ENCODE data around the gene SFRP4. TPM values are rescaled to one million over a fixed set of nuclear protein-coding genes. Genes with fewer than 3 reads are reported as not detected.
"Not testable (repeated sequence)": the region's sequence is repeated elsewhere in the genome, so short reads cannot be mapped to it uniquely, and the experiment has no call there.

The SFRP4 gene
- not detected for polyA plus RNA-seq (ENCODE audit: low read depth in 6 of 6)

DNA sequence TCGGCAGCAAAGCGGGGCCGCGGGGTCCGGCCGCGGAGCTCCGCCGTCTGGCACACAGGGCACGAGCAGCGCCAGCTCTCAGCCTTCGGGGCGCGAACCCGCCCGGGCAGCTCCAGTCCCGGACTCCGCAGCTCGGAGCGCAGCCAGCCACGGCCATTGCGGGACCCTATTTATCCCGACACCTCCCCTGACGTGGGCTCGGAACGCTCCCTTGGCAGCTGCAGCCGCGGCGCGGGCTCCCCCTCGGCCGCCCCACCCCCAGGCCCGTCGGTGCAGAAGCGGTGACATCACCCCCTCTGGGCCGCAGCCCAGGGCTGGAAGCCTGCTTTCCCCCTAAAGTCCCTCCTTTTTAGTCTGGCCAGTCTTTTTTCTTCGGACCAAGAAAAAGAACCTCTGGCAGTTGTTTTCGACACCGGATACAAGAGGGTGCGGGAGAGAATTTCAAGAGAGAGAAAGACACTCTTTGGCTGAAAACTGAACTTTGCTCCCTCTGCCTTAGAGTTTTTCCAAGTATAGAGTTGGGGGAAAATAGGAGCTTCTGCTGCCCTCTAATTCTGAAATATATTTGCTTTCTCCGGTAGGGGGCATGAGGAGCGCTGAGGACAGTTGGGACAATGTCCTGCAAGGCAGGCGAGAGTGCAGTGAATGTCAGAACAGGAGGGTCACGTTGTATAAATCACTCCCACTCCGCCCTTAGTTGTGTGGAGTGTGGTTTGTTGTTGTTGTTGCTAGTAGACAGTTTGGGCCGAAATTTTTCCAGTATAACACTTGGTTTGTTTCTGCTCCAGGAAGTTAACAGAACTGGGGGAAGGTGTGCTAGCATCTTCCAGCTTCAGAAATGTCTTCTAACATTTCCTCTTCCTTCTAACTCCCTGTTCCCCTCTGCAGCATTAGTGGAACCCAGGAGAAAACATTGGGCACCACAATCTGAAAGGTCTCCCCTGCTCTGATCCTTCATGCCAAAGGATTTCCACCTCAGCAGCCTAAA is at the start of gene SFRP4:
Gene SFRP4, minus strand, starts transcription at position 145 of the 988 bp plus-strand sequence. CDS start 280 bp downstream, outside the sequence.
- H3K4me1 Mint-ChIP-seq = peaks cover 19 to 30% (median 28%) of the 10 kb centered on the region in 3 donors
- H3K27me3 Mint-ChIP-seq = peaks cover 57 to 80% (median 69%) of the 10 kb centered on the region in 3 donors
- DNase-seq (peak; percentile 14), ATAC-seq (ENCODE audit: low read depth in 2 of 2) (no peak)
- peak within 1 kb of the TSS; percentile 17 to 77 (median 52) for H3K4me3 Mint-ChIP-seq
- H3K36me3 Mint-ChIP-seq = no peaks in the 10 kb centered on the region
- peak within 1 kb of the TSS in 1 of 6 donors; percentile 19 for H3K27ac Mint-ChIP-seq
- no peaks in the 10 kb centered on the region for H3K9me3 Mint-ChIP-seq

DNA sequence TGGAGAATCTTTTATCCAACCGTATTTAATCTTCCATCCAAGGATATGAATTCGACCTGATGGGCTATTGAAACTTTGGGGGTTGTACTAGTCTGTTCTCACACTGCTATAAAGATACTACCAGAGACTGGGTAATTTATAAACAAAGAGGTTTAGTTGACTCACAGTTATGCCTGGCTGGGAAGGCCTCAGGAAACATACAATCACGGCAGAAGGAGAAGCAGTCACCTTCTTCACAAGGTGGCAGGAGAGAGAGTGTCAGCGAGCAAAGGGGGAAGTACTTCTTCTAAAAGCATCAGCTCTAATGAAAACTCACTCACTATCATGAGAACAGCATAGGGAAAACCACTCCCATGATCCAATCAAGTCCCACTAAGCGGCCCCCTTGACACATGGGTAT is 47.6 kb upstream of the SFRP4 start:
- no peak overlapping the region for H3K4me3 Mint-ChIP-seq
- H3K27ac Mint-ChIP-seq = no peak overlapping the region
- H3K27me3 Mint-ChIP-seq = no peaks in the 10 kb centered on the region
- ATAC-seq (ENCODE audit: low read depth in 2 of 2) (no peak), DNase-seq (no peak)
- H3K4me1 Mint-ChIP-seq = no peaks in the 10 kb centered on the region
- no peaks in the 10 kb centered on the region for H3K9me3 Mint-ChIP-seq
- no peaks in the 10 kb centered on the region for H3K36me3 Mint-ChIP-seq

DNA sequence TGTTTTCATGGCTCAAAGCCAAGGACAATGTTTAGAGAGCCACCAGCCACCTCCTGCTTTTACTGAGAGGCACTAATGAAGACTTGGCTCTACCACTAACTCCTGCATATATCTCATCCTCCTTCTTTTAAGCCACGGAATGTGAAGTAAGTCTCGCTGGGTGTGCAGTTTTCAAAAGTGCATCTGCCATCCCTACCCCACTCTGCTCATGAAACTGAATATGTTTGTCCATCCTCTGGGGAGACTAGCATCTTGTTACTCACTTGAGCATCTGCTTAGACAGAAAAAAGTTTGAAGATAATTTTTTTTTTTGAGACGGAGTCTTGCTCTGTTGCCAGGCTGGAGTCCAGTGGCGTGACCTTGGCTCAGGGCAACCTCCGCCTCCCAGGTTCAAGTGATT is 44.6 kb upstream of the SFRP4 start:
- H3K27ac Mint-ChIP-seq = no peak overlapping the region
- ATAC-seq (ENCODE audit: low read depth in 2 of 2) (no peak), DNase-seq (no peak)
- no peaks in the 10 kb centered on the region for H3K27me3 Mint-ChIP-seq
- no peaks in the 10 kb centered on the region for H3K4me1 Mint-ChIP-seq
- no peak overlapping the region for H3K4me3 Mint-ChIP-seq
- H3K9me3 Mint-ChIP-seq = no peaks in the 10 kb centered on the region
- H3K36me3 Mint-ChIP-seq = no peaks in the 10 kb centered on the region

DNA sequence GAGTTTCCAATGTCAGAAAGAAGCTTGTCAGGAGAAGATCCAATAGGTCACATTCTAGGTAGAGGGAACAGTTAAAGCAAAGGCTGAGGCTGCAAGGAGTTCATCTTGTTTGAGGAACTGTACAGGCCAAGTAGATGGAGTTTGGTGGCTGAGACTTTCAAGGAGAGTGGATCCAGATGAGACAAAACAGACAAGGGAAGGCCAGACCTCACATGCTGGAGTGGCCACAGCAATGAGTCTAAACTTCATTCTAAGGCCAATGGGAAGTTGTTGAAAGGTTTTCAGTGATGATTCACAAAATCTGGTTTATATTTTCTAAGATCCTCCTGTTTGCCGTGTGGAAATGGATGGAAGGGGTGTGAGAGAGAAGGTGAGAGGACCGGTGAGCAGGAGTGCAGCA is 43.9 kb upstream of the SFRP4 start:
- Mint-ChIP-seq H3K36me3 (no peaks in the 10 kb centered on the region), H3K9me3 (peaks cover 0 to 4% (median 0%) of the 10 kb centered on the region in 7 donors), H3K4me1 (peaks cover 0 to 4% (median 0%) of the 10 kb centered on the region in 3 donors), H3K27ac (no peak overlapping the region), H3K27me3 (no peaks in the 10 kb centered on the region), H3K4me3 (no peak overlapping the region)
- DNase-seq = no peak
- ATAC-seq (ENCODE audit: low read depth in 2 of 2) = no peak

DNA sequence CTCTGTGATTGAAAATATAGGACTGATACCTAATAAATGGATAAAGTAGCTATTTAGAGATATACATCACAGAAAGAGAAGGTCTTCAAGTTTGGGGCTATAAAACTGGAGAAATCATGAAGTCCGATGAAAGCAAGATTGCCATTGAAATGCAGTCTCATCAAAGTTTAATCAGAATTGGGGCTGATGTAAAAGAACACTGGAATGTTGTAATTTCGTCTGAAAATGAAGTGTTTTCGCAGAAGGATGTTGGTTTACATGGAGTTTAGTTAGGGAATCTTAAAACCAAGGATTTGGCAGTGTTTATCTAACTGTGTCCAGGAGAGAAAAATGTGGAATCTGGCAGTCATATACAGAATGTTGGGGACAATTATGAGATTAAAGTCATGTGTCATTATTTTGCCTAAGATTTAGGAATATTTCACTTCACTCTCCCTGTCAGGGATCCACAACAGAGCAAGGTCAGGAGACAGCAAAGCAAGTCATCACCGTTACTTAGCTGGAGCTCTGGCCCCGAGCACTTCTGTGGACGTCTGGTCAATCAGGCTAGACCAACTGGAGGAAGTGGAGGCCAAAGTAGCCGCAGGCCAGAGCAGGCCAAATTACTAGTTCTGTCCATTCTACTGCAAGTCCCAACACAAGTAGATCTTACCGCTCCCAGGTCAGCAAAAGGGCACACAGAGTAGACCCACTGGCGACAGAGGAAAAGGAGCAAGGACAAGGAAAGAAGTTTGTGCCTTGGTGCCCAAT is 40.8 kb upstream of the SFRP4 start:
- ATAC-seq (ENCODE audit: low read depth in 2 of 2) (no peak), DNase-seq (no peak)
- peaks cover 0 to 4% (median 0%) of the 10 kb centered on the region in 3 donors for H3K4me1 Mint-ChIP-seq
- H3K36me3 Mint-ChIP-seq = no peaks in the 10 kb centered on the region
- no peak overlapping the region for H3K4me3 Mint-ChIP-seq
- H3K9me3 Mint-ChIP-seq = peaks cover 0 to 4% (median 0%) of the 10 kb centered on the region in 7 donors
- no peaks in the 10 kb centered on the region for H3K27me3 Mint-ChIP-seq
- H3K27ac Mint-ChIP-seq = no peak overlapping the region

DNA sequence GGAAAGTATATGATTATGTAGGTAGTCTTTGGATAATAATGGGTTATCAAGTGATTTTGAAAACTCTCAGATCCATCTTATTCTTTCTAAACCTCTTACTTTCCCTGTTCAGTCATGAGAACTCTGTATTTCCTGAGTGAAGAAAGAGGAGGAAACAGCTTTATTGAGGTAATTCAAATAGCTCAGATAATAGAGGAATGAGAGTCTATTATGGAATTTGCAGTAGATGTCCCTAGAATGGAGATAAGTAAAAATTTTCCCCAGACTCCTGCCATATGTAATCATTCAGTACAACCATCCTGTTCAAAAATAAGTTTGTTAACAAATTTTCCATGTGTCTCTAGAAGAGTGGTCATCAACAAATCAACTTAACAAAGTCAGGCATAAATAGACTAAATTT is 40.2 kb upstream of the SFRP4 start:
- no peaks in the 10 kb centered on the region for H3K27me3 Mint-ChIP-seq
- no peak overlapping the region for H3K27ac Mint-ChIP-seq
- peaks cover 0 to 4% (median 0%) of the 10 kb centered on the region in 3 donors for H3K4me1 Mint-ChIP-seq
- ATAC-seq (ENCODE audit: low read depth in 2 of 2) (no peak), DNase-seq (no peak)
- H3K36me3 Mint-ChIP-seq = no peaks in the 10 kb centered on the region
- H3K4me3 Mint-ChIP-seq = no peak overlapping the region
- H3K9me3 Mint-ChIP-seq = peaks cover 0 to 4% (median 0%) of the 10 kb centered on the region in 7 donors

DNA sequence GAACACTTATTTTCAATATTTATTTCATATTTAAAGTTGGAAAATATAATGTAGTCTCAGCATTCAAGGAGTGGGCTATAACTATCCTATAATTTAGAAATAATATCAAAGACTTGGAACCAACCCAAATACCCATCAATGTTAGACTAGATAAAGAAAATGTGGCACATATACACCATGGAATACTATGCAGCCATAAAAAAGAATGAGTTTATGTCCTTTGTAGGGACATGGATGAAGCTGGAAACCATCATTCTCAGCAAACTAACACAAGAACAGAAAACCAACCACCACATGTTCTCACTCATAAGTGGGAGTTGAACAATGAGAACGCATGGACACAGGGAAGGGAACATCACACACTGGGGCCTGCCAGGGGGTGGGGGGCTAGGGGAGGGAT is 37.6 kb upstream of the SFRP4 start:
- H3K27me3 Mint-ChIP-seq; ATAC-seq (ENCODE audit: low read depth in 2 of 2); H3K9me3 Mint-ChIP-seq: not testable (repeated sequence)

DNA sequence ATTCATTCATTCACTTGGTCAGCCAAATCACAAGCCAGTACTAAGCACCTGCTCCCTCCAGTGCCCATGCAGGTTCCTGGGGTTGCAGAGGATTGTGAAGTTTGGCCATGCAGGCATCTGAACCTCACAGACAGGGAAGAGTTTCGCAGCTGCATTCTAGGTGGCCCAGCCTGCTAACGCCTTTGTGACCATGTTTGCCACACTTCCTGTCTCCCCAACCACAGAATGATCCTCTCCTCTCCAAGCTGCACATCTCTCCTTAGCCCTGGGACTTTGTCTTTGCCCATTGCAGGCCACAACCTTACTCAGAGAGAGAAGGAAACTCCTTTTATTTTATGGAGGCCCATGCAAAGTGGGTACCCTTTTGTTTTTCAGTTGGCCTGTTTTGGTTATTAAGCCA is 35.6 kb upstream of the SFRP4 start:
- ATAC-seq (ENCODE audit: low read depth in 2 of 2) (no peak), DNase-seq (no peak)
- peaks cover 0 to 4% (median 0%) of the 10 kb centered on the region in 7 donors for H3K9me3 Mint-ChIP-seq
- no peak overlapping the region for H3K27ac Mint-ChIP-seq
- no peak overlapping the region for H3K4me3 Mint-ChIP-seq
- H3K4me1 Mint-ChIP-seq = peaks cover 0 to 4% (median 0%) of the 10 kb centered on the region in 3 donors
- no peaks in the 10 kb centered on the region for H3K36me3 Mint-ChIP-seq
- no peaks in the 10 kb centered on the region for H3K27me3 Mint-ChIP-seq

More for the DNA sequence above, 37.6 kb upstream of the SFRP4 start:
- not testable (repeated sequence) for H3K27ac Mint-ChIP-seq, H3K36me3 Mint-ChIP-seq, H3K4me3 Mint-ChIP-seq, H3K4me1 Mint-ChIP-seq, DNase-seq

DNA sequence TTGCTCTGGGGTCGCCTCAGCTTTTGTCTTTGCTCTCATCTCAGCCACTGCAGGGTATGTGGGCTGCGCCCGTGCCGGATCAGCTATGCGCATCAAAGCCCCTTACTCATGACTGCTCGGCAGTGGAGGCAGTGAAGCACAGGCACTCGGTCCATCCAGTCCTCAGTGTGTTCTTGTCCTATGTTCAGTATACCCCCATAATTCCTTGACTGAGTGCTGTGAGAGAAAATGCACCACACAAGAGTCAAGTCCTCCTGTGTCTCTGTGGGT is 31.3 kb upstream of the SFRP4 start:
- Mint-ChIP-seq H3K27ac (no peak overlapping the region), H3K36me3 (no peaks in the 10 kb centered on the region), H3K4me1 (no peaks in the 10 kb centered on the region), H3K27me3 (no peaks in the 10 kb centered on the region), H3K4me3 (no peak overlapping the region), H3K9me3 (peaks cover 0 to 3% (median 0%) of the 10 kb centered on the region in 7 donors)
- ATAC-seq (ENCODE audit: low read depth in 2 of 2) (no peak), DNase-seq (no peak)

DNA sequence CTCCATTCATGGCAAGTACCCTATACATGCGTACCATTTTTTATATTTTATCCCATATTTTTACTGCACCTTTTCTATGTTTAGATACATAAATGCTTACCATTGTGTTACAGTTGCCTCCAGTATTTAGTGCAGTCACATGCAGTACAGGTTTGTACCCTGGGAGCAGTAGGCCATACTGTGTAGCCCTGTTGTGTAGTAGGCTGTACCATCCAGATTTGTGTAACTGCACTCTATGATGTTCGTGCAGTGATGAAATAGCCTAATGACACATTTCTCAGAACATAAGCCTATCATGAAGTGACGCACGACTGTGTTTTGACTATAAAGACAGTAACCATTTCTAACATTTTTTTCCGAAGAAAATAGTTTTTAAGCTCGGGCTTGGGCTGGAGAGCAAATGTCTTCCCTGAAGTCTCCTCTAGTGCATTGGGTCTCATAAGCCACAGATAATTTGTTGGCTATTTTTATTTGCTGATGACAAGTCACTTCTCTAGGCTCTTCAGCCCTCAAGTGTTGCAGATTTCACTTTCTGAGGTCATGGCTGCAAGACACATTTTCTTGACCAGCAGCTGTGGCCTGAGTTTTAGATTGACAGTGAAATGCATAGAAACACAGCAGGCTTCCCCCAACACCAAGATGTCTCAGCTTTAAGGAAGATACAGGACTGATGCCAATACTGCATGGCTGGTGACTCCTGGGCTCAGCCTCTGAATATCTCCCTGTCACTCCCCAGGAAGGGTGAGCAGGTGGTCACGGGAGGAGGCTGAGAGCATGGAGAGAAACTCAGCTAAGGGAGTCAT is 30.7 kb upstream of the SFRP4 start:
- no peaks in the 10 kb centered on the region for H3K27me3 Mint-ChIP-seq
- DNase-seq = no peak

DNA sequence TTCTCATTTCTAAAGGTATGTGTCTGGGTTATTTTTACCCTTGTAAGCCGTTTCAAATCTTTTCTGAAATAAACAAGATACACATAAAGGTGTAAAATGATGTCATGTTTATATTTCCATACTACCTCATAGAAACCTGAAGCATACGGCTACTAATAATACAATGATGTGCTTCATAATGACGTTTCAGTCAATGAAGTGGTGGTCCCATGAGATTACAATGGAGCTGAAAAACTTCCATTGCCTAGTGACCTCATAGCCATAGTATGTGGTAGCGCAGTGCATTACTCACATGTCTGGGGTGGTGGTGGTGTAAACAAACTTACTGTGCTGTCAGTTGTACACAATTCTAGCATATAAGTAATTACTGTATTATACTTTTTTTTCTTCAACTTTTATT is 28.7 kb upstream of the SFRP4 start:
- no peak overlapping the region for H3K4me3 Mint-ChIP-seq
- DNase-seq = no peak
- H3K36me3 Mint-ChIP-seq = no peaks in the 10 kb centered on the region
- H3K27ac Mint-ChIP-seq = no peak overlapping the region
- peaks cover 0 to 3% (median 0%) of the 10 kb centered on the region in 7 donors for H3K9me3 Mint-ChIP-seq
- no peaks in the 10 kb centered on the region for H3K4me1 Mint-ChIP-seq
- no peak for ATAC-seq (ENCODE audit: low read depth in 2 of 2)
- H3K27me3 Mint-ChIP-seq = no peaks in the 10 kb centered on the region

More for the DNA sequence above, 30.7 kb upstream of the SFRP4 start:
- Mint-ChIP-seq H3K9me3 (peaks cover 0 to 3% (median 0%) of the 10 kb centered on the region in 7 donors), H3K27ac (no peak overlapping the region), H3K4me1 (no peaks in the 10 kb centered on the region), H3K4me3 (no peak overlapping the region), H3K36me3 (no peaks in the 10 kb centered on the region)
- no peak for ATAC-seq (ENCODE audit: low read depth in 2 of 2)

DNA sequence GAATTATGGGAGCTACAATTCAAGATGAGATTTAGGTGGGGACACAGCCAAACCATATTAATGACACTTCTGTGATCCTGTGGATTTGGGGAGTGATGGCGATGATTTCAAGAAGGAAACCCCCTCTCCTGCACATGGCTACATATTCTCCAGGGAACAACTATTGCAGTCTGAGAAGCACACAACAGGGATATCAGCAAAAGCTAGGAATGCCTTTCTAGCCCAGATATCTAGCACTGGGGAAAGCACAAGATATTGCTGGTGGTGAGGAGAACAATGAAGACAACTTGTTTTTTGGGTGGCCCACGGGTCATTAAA is 28.1 kb upstream of the SFRP4 start:
- Mint-ChIP-seq H3K27me3 (no peaks in the 10 kb centered on the region), H3K36me3 (no peaks in the 10 kb centered on the region), H3K27ac (no peak overlapping the region), H3K4me1 (no peaks in the 10 kb centered on the region), H3K4me3 (no peak overlapping the region), H3K9me3 (peaks cover 0 to 3% (median 0%) of the 10 kb centered on the region in 7 donors)
- no peak for ATAC-seq (ENCODE audit: low read depth in 2 of 2)
- no peak for DNase-seq

DNA sequence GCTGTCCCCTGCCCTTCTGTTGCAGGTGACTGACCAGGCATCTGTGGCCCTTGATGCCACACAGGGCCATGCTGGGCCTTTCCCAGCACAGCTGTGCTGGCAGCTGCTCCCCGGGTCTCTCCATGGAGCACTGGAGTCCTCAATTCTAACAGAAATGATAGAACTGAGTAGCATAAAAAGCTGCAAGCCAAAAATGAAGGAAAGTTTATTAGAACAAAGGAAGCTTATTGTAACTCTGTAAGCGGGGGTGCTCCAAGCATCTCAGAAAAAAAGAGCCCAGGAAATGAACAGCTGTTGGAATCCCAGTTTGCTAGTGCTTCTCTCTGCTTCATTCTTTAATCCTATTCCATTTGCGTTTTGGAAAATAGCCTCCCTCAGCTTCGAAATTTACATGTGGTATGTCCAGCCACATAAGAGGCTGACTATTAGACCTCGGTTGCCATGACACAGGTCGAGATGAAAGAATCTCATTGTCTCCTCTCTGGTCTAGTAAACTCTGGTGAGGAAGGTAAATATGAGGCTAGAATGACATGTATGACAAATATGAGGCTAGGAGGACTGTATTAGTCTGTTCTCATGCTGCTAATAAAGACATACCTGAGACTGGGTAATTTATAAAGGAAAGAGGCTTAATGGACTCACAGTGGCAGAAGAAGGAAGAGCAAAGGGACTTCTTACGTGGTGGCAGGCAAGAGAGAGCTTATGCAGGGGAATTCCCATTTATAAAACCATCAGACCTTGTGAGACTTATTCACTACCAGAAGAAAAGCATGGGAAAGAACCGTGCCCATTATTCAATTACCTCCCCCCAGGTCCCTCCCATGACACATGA is 27.5 kb upstream of the SFRP4 start:
- Mint-ChIP-seq H3K36me3 (no peaks in the 10 kb centered on the region), H3K9me3 (peaks cover 0 to 3% (median 0%) of the 10 kb centered on the region in 7 donors), H3K4me1 (no peaks in the 10 kb centered on the region), H3K27me3 (no peaks in the 10 kb centered on the region), H3K4me3 (no peak overlapping the region), H3K27ac (no peak overlapping the region)
- DNase-seq (no peak), ATAC-seq (ENCODE audit: low read depth in 2 of 2) (no peak)

Measured in naive B cell (primary cell).